GM18507 (cell line): ENCODE results near the gene GPC6.

Experiments used
- DNase-seq: peaks from one replicate; pipeline ENCODE4 v3.0.0; 2011; ENCODE audit warnings: low read depth; ENCODE audit not compliant: insufficient read length; ENCODE audit errors: extremely low spot score
- FAIRE-seq: peaks from 2 replicates; lab custom pipeline; 2011; peaks lifted over from hg19 to GRCh38; lab: Jason Lieb, UNC

Gene GPC6

DNA sequence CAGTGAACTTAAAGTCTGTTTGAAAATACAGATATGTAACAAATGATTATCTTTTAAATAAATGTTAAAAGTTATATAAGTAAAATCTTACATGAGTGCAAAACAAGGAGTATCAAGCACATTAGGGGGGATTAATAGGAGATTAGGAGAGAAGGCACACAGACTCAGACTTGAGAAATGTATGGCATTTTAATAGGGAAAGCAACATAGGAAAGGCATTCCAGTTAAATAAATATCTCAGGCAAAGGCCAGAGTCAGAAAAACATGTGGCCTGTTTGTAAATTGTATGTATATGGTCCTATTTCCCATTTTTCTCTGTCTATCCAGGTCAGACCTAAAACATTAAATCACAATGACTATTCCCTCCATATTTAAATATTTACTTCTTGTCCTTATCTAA lies 462.7 kb downstream of the GPC6 start:
- DNase-seq: no peak

DNA sequence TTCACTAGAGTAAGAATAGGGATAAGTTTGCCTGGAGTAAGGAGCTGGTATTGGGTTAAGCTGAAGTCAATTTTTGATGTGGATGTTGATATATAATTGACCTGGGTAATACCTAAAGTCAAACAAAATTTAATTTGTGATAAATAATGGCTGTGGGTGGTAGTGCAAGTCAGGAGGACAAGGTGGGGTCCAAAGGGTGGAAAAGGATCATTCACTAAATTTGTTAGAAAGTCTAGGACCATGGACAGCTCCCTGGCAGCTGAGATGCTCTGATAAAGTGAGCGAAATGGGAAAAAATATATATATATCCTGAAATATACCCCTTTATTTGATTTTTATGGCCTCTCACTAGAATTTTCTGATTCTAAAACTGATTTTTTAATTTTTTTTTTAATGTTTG lies 463.5 kb downstream of the GPC6 start:
- FAIRE-seq (no peak), DNase-seq (no peak)

More for the DNA sequence above, 462.7 kb downstream of the GPC6 start:
- FAIRE-seq: no peak

DNA sequence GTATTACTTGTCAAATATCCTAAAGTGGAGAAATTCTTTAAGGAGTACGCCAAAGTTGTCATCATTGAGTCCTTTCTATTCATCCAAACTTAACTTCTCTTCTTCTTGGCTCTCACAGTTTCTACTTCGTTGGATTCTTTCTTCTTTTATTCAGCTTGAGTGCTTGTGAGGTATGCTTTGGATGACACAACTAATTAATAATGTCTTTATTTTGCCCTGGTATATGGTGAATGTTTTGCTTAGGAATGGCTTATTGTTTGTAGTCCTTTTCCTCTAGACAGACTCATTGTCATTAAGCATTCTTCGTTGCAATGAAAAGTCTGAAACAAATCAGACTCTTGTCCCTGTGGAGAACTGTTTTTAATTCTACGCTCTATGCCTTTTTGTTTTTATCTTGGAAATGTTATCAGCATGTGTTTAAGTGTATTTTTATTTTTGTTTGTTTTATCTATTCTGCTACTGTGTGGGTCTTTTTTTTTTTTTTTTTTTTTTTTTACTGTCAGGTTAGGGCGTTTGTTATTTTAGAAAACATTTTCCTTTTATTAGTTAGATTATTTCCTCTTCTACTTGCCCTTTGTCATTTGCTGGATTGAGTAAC lies 471.5 kb downstream of the GPC6 start:
- FAIRE-seq (no peak), DNase-seq (no peak)

DNA sequence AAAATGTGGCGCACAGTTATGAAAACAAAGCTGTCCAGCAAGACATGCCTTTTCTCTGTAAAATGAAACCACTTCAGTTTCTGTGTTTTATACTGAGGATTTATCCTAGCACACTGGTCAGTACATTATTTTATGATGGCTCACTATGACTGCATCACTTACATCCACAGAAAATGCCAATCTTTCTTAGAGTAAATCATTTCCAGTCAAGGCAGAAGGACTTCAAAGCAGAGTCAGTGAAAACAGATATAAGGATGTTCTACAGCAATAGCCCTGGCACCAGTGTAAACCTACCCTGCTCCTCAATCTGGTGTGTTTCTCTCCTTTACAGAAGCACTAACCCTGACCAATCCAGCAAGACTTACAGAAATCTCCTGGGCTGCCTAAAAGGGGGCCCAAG lies 473.5 kb downstream of the GPC6 start:
- DNase-seq (no peak), FAIRE-seq (no peak)

DNA sequence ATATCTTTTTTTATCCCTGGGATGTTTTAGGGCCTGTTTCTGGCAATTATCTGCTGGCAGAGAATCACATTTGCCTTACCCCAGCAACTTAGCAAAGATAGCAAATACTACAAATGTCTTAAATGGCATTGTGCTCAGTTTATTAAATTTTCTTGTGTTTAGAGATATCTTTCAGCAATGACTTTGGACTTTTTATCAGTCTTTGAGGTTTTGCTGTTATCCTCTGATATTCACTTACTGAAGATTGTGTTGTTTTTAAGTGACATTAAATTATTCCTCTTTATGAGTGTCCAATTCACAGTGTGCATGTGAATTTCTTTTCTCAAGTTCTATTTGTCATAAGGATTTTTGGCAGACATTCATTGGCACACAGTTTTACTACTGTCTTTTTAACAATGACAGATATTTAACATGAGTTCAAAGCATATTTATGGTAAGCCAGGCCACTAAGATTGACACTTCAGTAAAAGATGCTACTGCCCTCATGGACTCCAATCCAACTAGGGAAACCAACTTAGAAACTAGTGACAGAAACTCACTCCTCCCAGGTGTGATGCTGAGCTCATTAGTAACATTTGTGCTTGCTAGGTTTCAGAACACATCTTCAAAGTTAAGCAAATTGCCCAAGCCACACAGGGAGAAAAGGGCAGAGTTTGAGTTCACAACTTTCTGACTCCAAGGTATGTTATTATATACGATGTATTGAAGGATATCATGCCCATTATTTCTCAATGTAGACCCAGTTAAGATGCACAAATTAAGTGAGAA lies 481.9 kb downstream of the GPC6 start:
- DNase-seq (no peak), FAIRE-seq (no peak)

DNA sequence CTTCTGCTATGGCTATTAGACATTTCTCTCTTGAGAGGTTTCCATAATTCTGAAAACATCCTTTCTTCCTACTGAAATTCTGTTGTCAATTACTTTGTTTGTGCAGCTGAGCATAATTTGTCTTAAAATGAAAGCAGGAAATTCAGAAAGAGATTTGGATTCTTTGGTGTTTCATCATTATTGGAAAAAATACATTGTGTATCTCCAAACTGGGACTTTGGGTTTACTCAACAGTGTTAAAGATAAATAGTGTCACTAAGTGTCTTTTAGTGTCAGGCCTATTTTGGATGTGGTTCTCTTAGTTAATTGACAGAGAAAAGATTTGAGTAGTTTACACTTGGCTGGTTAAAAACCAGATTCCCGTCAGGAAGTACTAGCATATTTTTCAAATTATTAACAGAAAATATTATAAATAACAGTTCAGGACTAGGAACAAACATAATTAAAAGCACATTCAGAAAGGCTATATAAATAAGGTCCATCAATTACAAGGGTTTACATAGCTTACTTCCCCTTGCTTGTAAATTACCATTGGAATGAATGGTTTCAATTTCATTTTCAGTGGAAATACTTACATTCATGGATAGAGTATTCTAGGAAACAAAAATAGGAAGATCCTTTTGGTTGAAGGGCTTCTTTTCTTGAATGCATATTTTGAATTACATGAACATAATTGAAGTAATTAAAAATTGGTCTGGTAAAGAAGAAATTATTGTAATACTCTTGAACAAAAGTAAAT lies 483.1 kb downstream of the GPC6 start:
- no peak for DNase-seq

DNA sequence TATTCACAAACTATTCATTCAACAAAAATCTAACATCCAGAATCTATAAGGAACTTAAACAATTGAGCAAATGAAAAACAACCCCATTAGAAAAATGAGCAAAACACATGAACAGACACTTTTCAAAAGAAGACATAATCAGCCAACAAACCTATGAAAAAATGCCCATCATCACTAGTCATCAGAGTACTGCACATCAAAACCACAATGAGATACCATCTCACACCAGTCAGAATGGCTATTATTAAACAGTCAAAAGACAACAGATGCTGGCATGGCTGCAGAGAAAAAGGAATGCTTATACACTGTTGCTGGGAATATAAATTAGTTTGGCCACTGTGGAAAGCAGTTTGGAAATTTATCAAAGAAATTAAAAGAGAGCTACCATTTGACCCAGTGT lies 487.6 kb downstream of the GPC6 start:
- no peak for FAIRE-seq

More for the DNA sequence above, 483.1 kb downstream of the GPC6 start:
- no peak for FAIRE-seq

DNA sequence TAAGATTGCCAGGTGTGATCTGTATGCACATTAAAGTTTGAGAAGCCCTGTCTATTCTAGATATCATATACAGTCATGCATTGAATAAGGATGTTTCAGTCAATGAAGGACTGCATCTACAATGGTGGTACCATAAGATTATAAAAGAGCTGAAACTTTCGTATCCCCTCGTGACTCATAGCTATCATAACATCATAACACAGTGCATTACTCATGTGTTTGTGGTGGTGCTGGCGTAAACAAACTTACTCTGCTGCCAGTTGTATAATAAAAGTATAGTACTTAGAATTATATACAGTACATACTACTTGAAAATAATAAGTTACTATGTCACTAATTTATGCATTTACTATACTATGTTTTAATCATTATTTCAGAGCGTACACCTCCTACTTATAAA lies 489.3 kb downstream of the GPC6 start:
- no peak for FAIRE-seq

More for the DNA sequence above, 487.6 kb downstream of the GPC6 start:
- DNase-seq: no peak

DNA sequence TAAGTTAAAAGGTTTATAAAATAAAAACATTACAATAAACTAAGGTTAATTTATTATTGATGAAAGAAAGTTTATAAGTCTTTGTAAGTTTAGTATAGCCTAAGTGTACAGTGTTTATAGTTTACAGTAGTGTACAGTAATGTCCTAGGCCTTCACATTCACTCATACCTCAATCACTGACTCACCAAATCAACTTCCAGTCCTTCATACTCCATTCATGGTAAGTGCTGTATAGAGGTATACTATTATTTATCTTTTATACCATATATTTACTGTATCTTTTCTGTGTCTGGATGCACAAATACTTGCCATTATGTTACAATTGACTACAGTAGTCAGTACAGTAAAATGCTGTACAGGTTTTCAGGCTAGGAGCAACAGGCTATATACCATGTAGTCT lies 490.0 kb downstream of the GPC6 start:
- FAIRE-seq: no peak

More for the DNA sequence above, 489.3 kb downstream of the GPC6 start:
- DNase-seq: no peak

DNA sequence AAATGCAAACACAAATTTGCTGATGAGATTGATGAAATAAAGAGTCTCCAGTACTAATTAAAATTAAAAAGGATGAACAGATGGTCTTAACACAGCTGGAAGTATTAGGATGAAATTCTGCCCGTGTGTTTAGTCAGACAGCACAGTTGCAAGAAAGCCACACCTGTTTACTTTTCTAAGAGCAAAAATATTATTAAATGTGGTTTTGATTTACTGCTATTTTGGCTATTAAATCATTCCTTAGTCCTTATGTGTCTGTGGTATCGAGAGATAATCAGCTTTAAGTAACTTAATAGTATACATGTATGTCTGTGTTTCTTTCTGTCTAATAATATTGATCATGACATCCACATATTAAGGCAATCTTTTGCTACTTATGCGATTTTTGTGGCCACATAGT lies 494.9 kb downstream of the GPC6 start:
- DNase-seq (no peak), FAIRE-seq (no peak)

More for the DNA sequence above, 490.0 kb downstream of the GPC6 start:
- DNase-seq: no peak

DNA sequence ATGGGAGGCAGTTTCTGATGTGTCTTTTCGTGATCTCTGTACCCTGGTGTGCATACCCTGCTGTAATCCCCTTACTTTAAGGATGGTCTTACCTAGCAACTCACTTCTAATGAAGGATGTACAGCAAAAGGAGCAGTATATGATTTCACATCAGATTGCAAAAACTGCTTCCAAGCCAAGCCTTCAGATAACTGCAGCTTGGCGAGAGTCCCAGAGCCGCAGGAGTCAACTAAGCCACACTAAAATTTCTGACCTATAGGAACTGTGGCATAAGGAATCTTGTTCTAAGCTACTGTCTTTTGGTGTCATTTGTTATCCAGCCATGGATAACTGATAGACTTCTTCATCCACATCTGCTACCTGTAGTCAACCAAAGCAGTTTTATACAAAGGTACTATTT lies 496.7 kb downstream of the GPC6 start:
- FAIRE-seq: no peak
- no peak for DNase-seq

DNA sequence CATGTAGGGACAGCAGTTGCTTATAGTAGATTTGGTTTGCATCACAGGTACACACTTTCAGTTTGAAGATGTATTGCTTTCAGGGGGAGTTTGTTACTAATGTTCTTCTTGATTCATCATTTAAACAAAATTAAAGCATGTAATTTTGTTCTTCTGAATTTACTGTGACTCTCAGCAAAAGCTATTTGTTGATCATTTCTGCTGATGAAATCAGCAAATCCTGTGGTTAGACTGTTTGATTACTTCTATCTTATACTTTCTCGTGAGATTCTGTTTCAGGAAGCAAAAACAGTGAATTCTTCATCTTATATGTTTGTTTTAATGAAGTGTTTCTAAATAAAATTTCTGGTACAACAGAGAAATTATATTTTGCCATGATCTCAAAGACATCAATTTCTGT lies 497.6 kb downstream of the GPC6 start:
- FAIRE-seq (no peak), DNase-seq (no peak)

DNA sequence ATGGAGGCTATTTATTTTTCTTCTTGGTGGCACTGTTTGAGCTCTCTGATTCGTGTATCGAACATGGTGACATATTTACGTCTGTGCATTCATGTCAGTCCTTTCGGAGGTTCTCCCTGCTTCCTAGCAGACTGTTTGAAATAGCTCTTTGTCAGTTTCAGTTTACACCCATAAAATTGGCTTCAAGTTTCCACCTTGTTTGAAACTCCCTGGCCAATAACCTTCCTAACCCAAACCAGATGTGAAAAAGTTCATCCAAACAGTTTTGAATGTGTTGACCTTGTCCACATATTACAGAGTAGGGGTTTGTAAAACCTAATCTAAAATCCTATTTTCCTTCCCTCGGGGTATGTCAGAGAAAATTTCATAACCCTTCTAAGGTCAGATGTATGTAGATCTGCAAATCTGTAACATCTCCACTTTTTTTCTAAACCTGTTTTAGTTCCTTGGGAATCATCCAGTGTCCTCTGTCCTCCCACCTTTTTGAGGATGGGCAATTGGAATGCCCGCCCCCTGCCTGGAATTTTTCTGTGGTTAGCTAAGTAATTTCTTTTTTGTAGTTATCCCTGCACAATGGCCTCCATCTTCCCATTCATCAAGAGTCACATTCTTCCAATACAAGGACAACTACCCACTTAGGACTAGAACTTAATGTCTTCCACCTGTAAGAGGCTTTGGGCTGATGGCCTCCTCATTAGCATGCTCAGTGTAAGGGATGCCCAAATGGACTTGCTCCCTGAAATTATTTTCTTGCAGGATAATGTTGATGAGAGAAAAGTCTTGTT lies 499.8 kb downstream of the GPC6 start:
- DNase-seq (no peak), FAIRE-seq (no peak)

DNA sequence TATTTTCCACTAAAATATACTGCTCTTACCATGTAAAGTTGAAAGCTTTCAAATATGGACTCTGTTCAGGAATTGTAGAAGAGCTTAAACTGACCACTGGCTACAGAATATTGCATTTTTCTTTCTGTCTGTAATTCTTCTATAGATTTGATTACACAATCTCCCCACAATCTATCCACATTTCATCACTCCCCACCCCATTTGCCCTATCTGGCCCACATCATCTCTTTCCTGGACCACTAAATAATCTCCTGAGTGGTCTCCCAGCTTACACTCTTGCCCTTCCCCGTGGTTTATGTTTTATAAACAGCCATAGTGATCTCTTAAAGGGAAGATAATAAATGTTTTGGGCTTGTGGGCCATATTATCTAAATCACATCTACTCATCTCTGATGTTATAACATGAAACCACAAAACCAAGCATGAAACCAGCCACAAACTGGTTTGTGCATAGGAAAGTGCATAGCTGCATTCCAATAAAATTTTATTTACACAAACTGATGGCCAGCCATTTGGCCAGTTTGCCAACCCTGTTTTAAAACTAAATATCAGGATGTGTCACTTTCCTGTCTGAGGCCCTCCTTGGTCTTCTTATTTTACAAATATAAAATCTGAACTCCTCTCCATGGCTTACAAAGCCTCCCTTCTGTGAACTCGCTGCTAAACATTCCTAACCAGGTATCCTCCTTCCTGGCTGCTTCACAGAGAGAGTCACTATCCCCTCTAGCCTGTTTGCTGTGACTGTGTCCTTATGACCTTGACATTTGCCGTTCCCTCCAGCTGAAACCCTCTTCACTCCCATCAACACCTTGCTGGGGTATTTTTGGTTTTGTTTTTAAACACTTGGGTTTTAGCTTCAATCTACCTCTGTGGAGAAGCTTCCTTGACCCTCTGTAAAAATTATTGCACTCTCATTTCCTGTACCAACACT lies 500.9 kb downstream of the GPC6 start:
- no peak for FAIRE-seq
- no peak for DNase-seq

DNA sequence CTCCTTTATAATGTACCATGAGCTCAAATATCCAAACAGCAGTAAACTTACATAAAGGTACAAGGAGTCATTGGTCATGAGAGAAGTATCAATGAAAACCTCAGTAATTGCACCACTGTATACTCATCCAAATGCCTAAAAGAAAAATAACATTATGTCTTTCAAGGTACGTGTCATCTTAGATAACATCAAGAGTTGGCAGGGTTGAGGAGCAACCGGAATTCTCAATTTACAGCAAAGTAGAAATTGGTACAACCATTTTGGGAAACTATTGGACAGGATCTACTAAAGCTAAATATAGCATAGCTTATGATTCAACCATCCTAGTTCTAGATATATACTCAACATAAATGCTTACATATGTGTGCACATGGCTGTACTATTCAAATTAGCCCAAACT lies 502.8 kb downstream of the GPC6 start:
- FAIRE-seq: no peak
- no peak for DNase-seq

DNA sequence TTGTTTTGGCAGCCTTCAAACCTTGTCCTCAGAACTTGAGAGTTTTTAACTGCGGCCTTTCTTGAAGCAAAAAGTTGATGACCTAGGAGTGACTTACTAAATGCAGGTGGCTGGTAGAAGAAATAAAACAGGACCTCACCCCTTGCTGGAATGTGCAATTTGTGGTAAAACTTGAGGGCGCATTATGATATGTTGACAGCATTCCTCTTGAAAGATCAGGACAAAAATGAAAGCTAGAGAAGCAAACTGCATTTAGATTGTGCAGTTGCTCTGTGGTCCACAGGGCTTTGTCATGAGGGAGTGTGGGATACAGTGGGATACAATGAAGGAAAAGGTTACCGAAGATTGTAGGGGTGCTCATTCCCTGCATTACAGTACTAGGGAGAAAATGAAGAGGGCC lies 504.2 kb downstream of the GPC6 start:
- DNase-seq: no peak
- no peak for FAIRE-seq

DNA sequence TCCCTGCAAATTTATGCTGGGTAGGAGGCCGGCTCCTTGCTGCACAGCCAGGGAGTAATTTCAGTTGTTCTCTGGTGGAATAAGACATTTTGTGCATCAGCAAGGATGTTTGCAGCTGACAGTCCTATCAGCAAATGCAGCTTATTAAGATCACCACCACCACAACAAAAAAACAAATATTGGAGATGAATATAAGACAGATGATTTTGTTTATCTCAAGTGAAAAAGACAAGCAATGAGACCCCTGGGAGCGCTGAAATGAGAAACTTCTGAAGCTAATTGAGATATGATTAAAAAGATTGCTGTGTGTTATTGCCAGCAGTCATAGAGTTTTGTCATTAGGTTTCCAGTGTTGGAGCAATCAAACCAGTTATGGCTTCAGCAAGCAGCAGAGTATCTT lies 505.6 kb downstream of the GPC6 start:
- DNase-seq (no peak), FAIRE-seq (no peak)

DNA sequence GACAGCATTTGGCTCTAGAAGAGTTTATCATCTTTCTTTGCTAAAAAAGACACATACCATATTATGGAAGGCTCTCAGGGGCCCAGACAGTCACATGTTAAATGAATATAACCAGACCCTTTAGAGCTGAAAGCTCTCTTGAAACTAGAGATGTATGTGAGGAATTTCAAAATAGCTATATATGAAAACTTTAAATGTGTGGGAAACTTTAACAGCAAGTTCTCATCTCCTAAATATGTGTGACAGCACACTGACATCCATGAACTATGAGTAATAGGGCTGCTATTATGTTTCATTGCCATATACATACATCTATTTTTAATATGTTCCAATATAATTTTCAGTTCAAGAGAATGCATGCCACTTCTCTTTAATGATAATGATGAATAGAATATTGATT lies 509.5 kb downstream of the GPC6 start:
- FAIRE-seq (no peak), DNase-seq (no peak)

DNA sequence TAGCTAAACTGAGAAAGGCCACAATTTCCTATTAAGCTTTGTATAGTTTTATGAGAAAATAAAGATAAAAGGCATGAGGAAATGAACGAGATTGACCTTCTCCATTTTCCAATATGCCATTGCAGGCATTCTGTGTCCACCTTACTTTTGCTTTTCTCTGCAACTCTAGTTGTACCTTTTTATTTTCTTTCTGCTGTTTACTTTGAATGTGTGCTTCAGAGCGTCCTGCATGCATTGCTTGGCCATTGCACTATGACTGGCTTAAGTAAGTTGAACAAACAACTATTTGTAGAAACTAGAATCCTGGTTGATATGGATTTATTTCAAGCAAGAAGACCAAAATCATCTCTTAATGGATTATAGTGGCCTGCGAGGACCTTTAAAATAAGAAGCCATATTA lies 510.3 kb downstream of the GPC6 start:
- FAIRE-seq: no peak
- DNase-seq: no peak
